Measurements from ENCODE around the gene WFDC1.

The WFDC1 gene

GRCh38 chr16:84262031-84262430 lies 32.6 kb upstream of the WFDC1 start:
- H3K4me3 ChIP-seq (ENCODE audit: low read length) = no peak overlapping the region
- H3K4me1 ChIP-seq (ENCODE audit: low read length) = no peaks in the 10 kb centered on the region
- H3K9me3 ChIP-seq (ENCODE audit: insufficient read depth, low read length) = no peaks in the 10 kb centered on the region
- no peak overlapping the region for H3K9ac ChIP-seq (ENCODE audit: low read length)
- H3K4me2 ChIP-seq (ENCODE audit: low read length) = no peak overlapping the region
- H4K20me1 ChIP-seq (ENCODE audit: insufficient read depth, low read length) = no peaks in the 10 kb centered on the region
- H3K36me3 ChIP-seq (replicated peaks; ENCODE audit: low read depth, low read length) = no peaks in the 10 kb centered on the region
- no peak overlapping the region for H2AFZ ChIP-seq (ENCODE audit: low read depth, low read length)
- H3K27ac ChIP-seq (ENCODE audit: low read length) = no peak overlapping the region
- H3K79me2 ChIP-seq (ENCODE audit: low read length) = no peaks in the 10 kb centered on the region
- H3K27me3 ChIP-seq (ENCODE audit: low read depth, low read length) = no peaks in the 10 kb centered on the region; the same call in 1 of the 2 replicates
- TF ChIP-seq EZH2phosphoT487 (IDR thresholded peaks at IDR 0.05; ENCODE audit: low read depth) (no peak), CTCF (IDR thresholded peaks at IDR 0.05; ENCODE audit: low read depth, low read length) (no peak)

- Histone ChIP-seq H2AFZ (ENCODE audit: low read depth, low read length) (no peak overlapping the region), H3K4me2 (ENCODE audit: low read length) (no peak overlapping the region), H4K20me1 (ENCODE audit: insufficient read depth, low read length) (no peaks in the 10 kb centered on the region), H3K36me3 (replicated peaks; ENCODE audit: low read depth, low read length) (no peaks in the 10 kb centered on the region), H3K27ac (ENCODE audit: low read length) (no peak overlapping the region), H3K4me3 (ENCODE audit: low read length) (no peak overlapping the region), H3K9ac (ENCODE audit: low read length) (no peak overlapping the region), H3K9me3 (ENCODE audit: insufficient read depth, low read length) (no peaks in the 10 kb centered on the region), H3K27me3 (ENCODE audit: low read depth, low read length) (peaks cover 1% of the 10 kb centered on the region; the same call in 1 of the 2 replicates), H3K4me1 (ENCODE audit: low read length) (no peaks in the 10 kb centered on the region), H3K79me2 (ENCODE audit: low read length) (no peaks in the 10 kb centered on the region)
- TF ChIP-seq EZH2phosphoT487 (IDR thresholded peaks at IDR 0.05; ENCODE audit: low read depth) = no peak
- no peak for TF ChIP-seq CTCF (IDR thresholded peaks at IDR 0.05; ENCODE audit: low read depth, low read length)
Observed at GRCh38 chr16:84262939-84263338, 31.7 kb upstream of the WFDC1 start.

- TF ChIP-seq CTCF (IDR thresholded peaks at IDR 0.05; ENCODE audit: low read depth, low read length) (no peak), EZH2phosphoT487 (IDR thresholded peaks at IDR 0.05; ENCODE audit: low read depth) (no peak)
- no peaks in the 10 kb centered on the region for H3K4me1 ChIP-seq (ENCODE audit: low read length)
- no peaks in the 10 kb centered on the region for H3K9me3 ChIP-seq (ENCODE audit: insufficient read depth, low read length)
- no peaks in the 10 kb centered on the region for H3K36me3 ChIP-seq (replicated peaks; ENCODE audit: low read depth, low read length)
- H2AFZ ChIP-seq (ENCODE audit: low read depth, low read length) = peak overlapping the region; percentile 89
- no peaks in the 10 kb centered on the region for H3K79me2 ChIP-seq (ENCODE audit: low read length)
- no peaks in the 10 kb centered on the region for H4K20me1 ChIP-seq (ENCODE audit: insufficient read depth, low read length)
- H3K4me2 ChIP-seq (ENCODE audit: low read length) = peak overlapping the region; percentile 47
- H3K27ac ChIP-seq (ENCODE audit: low read length) = no peak overlapping the region
- peak overlapping the region; percentile 45 for H3K4me3 ChIP-seq (ENCODE audit: low read length)
- no peak overlapping the region for H3K9ac ChIP-seq (ENCODE audit: low read length)
- peaks cover 13% of the 10 kb centered on the region; the same call in 1 of the 2 replicates for H3K27me3 ChIP-seq (ENCODE audit: low read depth, low read length)
Observed at GRCh38 chr16:84266451-84266850, 28.2 kb upstream of the WFDC1 start.

GRCh38 chr16:84267380-84267779 lies 27.3 kb upstream of the WFDC1 start:
- TF ChIP-seq EZH2phosphoT487 (IDR thresholded peaks at IDR 0.05; ENCODE audit: low read depth) (no peak), CTCF (IDR thresholded peaks at IDR 0.05; ENCODE audit: low read depth, low read length) (no peak)
- H3K4me1 ChIP-seq (ENCODE audit: low read length) = no peaks in the 10 kb centered on the region
- H3K4me2 ChIP-seq (ENCODE audit: low read length) = no peak overlapping the region
- H3K36me3 ChIP-seq (replicated peaks; ENCODE audit: low read depth, low read length) = no peaks in the 10 kb centered on the region
- no peak overlapping the region for H3K27ac ChIP-seq (ENCODE audit: low read length)
- H2AFZ ChIP-seq (ENCODE audit: low read depth, low read length) = no peak overlapping the region
- no peaks in the 10 kb centered on the region for H3K9me3 ChIP-seq (ENCODE audit: insufficient read depth, low read length)
- no peaks in the 10 kb centered on the region for H3K79me2 ChIP-seq (ENCODE audit: low read length)
- no peak overlapping the region for H3K4me3 ChIP-seq (ENCODE audit: low read length)
- peaks cover 17% of the 10 kb centered on the region; the same call in 1 of the 2 replicates for H3K27me3 ChIP-seq (ENCODE audit: low read depth, low read length)
- H3K9ac ChIP-seq (ENCODE audit: low read length) = no peak overlapping the region
- no peaks in the 10 kb centered on the region for H4K20me1 ChIP-seq (ENCODE audit: insufficient read depth, low read length)

Measured in OCI-LY3 (cell line).